ENCODE measurements around the gene ITGA6. TPM values are rescaled to one million over a fixed set of nuclear protein-coding genes. Genes with fewer than 3 reads are reported as not detected.

The ITGA6 gene
- total and polyA plus RNA-seq, 7 donors = 8.4 to 66.5 (median 14.0) TPM

DNA sequence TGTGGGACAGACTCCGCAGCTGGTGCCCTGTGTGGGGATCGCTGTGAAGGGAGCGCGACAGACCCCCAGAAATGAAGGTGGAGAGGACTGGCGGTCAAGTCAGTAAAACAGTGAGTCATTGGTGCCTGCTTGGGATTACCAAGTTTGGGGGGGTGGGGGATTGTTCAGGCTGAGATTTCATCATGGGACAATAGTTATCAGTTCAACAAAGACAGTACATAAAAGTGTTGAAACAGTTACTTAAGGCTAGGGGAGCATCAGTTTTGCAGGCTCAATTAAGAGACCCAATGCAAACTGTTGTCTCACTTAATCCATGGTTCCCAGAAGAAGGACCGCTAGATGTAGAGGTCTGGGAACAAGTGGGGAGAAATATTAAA is 86.1 kb downstream of the ITGA6 start:
- Histone ChIP-seq H3K36me3 (no peaks in the 10 kb centered on the region), H3K9me3 (peaks cover 5 to 18% (median 15%) of the 10 kb centered on the region in 4 donors), H3K27me3 (no peaks in the 10 kb centered on the region), H3K4me3 (no peak overlapping the region), H3K27ac (no peak overlapping the region), H3K4me1 (no peaks in the 10 kb centered on the region)
- WGBS, 2 donors = 97% methylated on average over 6 of the region's 6 CpGs
- intact Hi-C loops (cut with DNase I) = no loop called here
- DNase-seq = no peak
- TF ChIP-seq, protein P1, sequence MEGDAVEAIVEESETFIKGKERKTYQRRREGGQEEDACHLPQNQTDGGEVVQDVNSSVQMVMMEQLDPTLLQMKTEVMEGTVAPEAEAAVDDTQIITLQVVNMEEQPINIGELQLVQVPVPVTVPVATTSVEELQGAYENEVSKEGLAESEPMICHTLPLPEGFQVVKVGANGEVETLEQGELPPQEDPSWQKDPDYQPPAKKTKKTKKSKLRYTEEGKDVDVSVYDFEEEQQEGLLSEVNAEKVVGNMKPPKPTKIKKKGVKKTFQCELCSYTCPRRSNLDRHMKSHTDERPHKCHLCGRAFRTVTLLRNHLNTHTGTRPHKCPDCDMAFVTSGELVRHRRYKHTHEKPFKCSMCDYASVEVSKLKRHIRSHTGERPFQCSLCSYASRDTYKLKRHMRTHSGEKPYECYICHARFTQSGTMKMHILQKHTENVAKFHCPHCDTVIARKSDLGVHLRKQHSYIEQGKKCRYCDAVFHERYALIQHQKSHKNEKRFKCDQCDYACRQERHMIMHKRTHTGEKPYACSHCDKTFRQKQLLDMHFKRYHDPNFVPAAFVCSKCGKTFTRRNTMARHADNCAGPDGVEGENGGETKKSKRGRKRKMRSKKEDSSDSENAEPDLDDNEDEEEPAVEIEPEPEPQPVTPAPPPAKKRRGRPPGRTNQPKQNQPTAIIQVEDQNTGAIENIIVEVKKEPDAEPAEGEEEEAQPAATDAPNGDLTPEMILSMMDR (IDR thresholded peaks at IDR 0.05) = no peak
- TF ChIP-seq EP300 (IDR thresholded peaks at IDR 0.05) = no peak
- TF ChIP-seq POLR2A (IDR thresholded peaks at IDR 0.05) = no peak
- TF ChIP-seq POLR2AphosphoS5 (IDR thresholded peaks at IDR 0.05) = no peak

DNA sequence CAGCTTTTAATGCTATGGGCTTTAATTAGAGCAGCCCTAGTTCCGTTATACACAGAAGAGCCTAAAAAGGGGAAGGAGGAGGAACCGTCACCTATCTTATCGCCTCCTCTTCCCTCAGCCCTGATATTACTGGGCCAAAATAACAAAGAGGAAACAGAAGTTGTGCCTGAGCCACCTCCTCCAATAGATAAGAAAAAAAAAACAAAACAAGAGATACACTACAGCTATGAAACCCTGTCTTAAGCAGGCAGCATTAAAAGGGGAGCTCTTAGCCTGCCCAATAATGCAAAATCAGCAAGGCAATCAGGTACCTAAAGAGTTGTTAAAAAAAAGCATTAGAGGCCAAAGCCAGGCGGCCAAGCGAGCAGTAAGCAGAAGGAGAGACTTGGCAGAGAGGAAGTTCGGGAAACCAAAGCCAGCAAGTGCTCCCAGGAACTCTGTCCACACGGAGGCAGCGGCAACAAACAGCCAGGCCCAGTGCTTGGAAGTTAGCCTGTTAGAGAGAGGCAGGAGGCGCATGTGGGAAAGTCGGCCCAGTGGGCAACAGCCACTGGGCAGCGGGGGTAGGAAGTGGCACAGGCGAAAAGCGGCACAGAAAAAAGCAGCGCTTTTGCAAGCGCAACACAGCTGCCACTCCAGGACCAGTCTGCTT is 86.7 kb downstream of the ITGA6 start:
- WGBS, 2 donors = 80% methylated on average over 15 of the region's 15 CpGs

DNA sequence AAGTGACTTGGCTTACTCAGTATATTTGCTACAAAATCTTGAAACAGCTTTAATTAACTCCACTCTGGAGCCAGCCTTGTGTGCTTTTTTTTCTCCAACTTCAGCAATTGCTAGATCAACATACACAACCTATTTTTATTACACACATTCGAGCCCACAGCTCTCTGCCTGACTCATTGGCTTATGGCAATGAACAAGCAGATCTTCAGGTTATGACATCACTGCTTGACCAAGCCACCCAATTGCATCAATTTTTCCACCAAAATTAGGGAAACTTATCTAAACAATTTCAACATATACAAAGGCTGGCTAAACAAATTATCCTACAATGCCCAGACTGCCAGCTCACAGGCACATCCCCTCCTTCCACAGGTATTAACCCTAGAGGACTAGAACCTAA is 88.9 kb downstream of the ITGA6 start:
- Histone ChIP-seq H3K4me1 (no peaks in the 10 kb centered on the region), H3K27me3 (no peaks in the 10 kb centered on the region), H3K4me3 (no peak overlapping the region), H3K9me3 (peaks cover 5 to 18% (median 15%) of the 10 kb centered on the region in 4 donors), H3K36me3 (no peaks in the 10 kb centered on the region), H3K27ac (no peak overlapping the region)
- intact Hi-C loops (cut with DNase I) = no loop called here
- WGBS, 2 donors = 6 to 50% methylated on average over 1 of the region's 1 CpG
- no peak for DNase-seq
- no peak for TF ChIP-seq POLR2A (IDR thresholded peaks at IDR 0.05)
- TF ChIP-seq, protein P1 (IDR thresholded peaks at IDR 0.05) = no peak
- TF ChIP-seq EP300 (IDR thresholded peaks at IDR 0.05) = no peak
- no peak for TF ChIP-seq POLR2AphosphoS5 (IDR thresholded peaks at IDR 0.05)

More for the DNA sequence above, 86.7 kb downstream of the ITGA6 start:
- TF ChIP-seq EP300 (IDR thresholded peaks at IDR 0.05) = no peak
- TF ChIP-seq, protein P1 (IDR thresholded peaks at IDR 0.05) = no peak
- TF ChIP-seq POLR2A (IDR thresholded peaks at IDR 0.05) = no peak
- no peak for TF ChIP-seq POLR2AphosphoS5 (IDR thresholded peaks at IDR 0.05)
- Histone ChIP-seq H3K4me3 (no peak overlapping the region), H3K36me3 (no peaks in the 10 kb centered on the region), H3K27me3 (no peaks in the 10 kb centered on the region), H3K4me1 (no peaks in the 10 kb centered on the region), H3K27ac (no peak overlapping the region), H3K9me3 (peaks cover 5 to 18% (median 15%) of the 10 kb centered on the region in 4 donors)
- intact Hi-C loops (cut with DNase I) = no loop called here
- DNase-seq = no peak

DNA sequence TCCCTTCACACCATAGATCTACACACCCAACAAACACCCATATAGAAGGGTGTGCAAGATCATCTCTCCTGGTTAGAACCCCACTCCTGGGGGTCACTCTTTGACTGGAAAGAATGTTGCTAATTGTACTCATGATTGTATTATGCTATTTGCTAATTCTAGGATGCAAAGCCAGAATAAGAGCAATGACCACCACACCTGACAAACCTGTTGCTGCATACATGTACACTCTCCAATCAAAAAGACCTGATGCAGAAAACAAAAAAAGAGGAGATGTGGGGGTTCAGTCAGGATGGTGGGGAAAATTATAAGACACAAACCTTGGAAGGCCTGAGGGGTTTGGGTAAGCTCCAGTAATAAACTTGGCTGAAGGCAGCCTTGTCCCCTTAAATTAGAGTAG is 91.6 kb downstream of the ITGA6 start:
- no peak for TF ChIP-seq POLR2AphosphoS5 (IDR thresholded peaks at IDR 0.05)
- TF ChIP-seq POLR2A (IDR thresholded peaks at IDR 0.05) = no peak
- TF ChIP-seq EP300 (IDR thresholded peaks at IDR 0.05) = no peak
- TF ChIP-seq, protein P1 (IDR thresholded peaks at IDR 0.05) = no peak
- Histone ChIP-seq H3K27me3 (no peaks in the 10 kb centered on the region), H3K27ac (no peak overlapping the region), H3K4me1 (no peaks in the 10 kb centered on the region), H3K4me3 (no peak overlapping the region), H3K36me3 (no peaks in the 10 kb centered on the region), H3K9me3 (no peaks in the 10 kb centered on the region)
- intact Hi-C loops (cut with DNase I) = no loop called here
- DNase-seq = no peak

DNA sequence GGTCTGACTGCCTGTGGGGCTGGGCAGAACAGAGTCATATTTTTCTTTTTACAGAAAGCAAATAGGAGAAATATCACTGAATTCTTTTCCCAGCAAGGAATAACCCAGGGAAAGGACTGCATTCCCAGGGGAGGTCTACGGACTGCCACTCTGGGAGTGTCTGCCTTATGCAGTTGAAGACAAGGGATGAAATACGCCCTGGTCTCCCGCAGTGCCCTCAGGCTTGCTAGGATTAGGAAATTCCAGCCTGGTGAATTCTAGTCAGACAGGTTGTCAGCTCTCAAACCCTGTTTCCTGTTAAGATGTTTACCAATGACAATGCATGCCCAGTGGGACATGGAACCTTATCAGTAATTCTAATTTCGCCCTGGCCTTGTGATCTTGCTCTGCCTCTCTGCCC is 98.2 kb downstream of the ITGA6 start:
- TF ChIP-seq POLR2A (IDR thresholded peaks at IDR 0.05) = no peak
- TF ChIP-seq POLR2AphosphoS5 (IDR thresholded peaks at IDR 0.05) = no peak
- no peak for TF ChIP-seq EP300 (IDR thresholded peaks at IDR 0.05)
- TF ChIP-seq, protein P1 (IDR thresholded peaks at IDR 0.05) = no peak
- H3K27ac ChIP-seq = no peak overlapping the region
- H3K4me1 ChIP-seq = no peaks in the 10 kb centered on the region
- no peaks in the 10 kb centered on the region for H3K27me3 ChIP-seq
- DNase-seq = no peak
- 94 to 95% methylated on average over 4 of the region's 4 CpGs for WGBS, 2 donors
- peaks cover 0 to 11% (median 6%) of the 10 kb centered on the region in 4 donors for H3K9me3 ChIP-seq
- intact Hi-C loops (cut with DNase I) = no loop called here
- H3K36me3 ChIP-seq = no peaks in the 10 kb centered on the region
- H3K4me3 ChIP-seq = no peak overlapping the region
